Activated CD4-positive, alpha-beta T cell treated with anti-CD3 and anti-CD28 coated beads, Interleukin-2, amount 10 ng/mL, durations not matched to agents 7 days and 5 days (primary cell): ENCODE measurements around the gene SRSF2. TPM values are rescaled to one million over a fixed set of nuclear protein-coding genes. Genes with fewer than 3 reads are reported as not detected.
A peak's percentile ranks its signal among the peaks of the same experiment; 100 is the strongest.
"Not testable (repeated sequence)": the region's sequence is repeated elsewhere in the genome, so short reads cannot be mapped to it uniquely, and the experiment has no call there.

Experiments
- CTCF ChIA-PET: fragments of 350-600 bp; sonication (Branson Sonifier 250); formaldehyde crosslinking; loops from one replicate; lab custom pipeline; 2021; ENCODE audit warnings: antibody characterized with exemption; lab: Charles Lee
- POLR2A ChIA-PET: fragments of 350-600 bp; sonication (Branson Sonifier 250); formaldehyde crosslinking; loops from one replicate; lab custom pipeline; 2021; ENCODE audit warnings: antibody characterized with exemption; lab: Charles Lee
- DNase-seq: peaks from one replicate; pipeline ENCODE4 v3.0.0-alpha.2; 2020
- H3K27ac Mint-ChIP-seq: one replicate; pipeline ENCODE4 v1.8.0; 2021; ENCODE audit warnings: mild to moderate bottlenecking, moderate library complexity, mixed read lengths
- H3K27me3 Mint-ChIP-seq: one replicate; pipeline ENCODE4 v1.8.0; 2021; ENCODE audit warnings: mixed read lengths
- H3K36me3 Mint-ChIP-seq: one replicate; pipeline ENCODE4 v1.8.0; 2021; ENCODE audit warnings: low read depth, mixed read lengths
- H3K4me1 Mint-ChIP-seq: one replicate; pipeline ENCODE4 v1.8.0; 2021; ENCODE audit warnings: mixed read lengths
- H3K4me3 Mint-ChIP-seq: one replicate; pipeline ENCODE4 v1.8.0; 2021; ENCODE audit warnings: mild to moderate bottlenecking, moderate library complexity, mixed read lengths
- H3K9me3 Mint-ChIP-seq: one replicate; pipeline ENCODE4 v1.8.0; 2021; ENCODE audit warnings: mixed read lengths
- total RNA-seq, 2 experiments: library from RNA; stranded (reverse); gene quantifications; one replicate each; pipeline ENCODE4 v1.2.3, GENCODE V29; 2021

The SRSF2 gene
- total RNA-seq, 2 experiments from 2014 or later = 398 to 443 TPM

GRCh38 chr17:76702076-76702475 is 35.1 kb downstream of the SRSF2 start:
- Mint-ChIP-seq H3K27me3 (no peaks in the 10 kb centered on the region), H3K4me1 (peaks cover 10% of the 10 kb centered on the region), H3K27ac (no peak overlapping the region), H3K36me3 (peaks cover 3% of the 10 kb centered on the region), H3K4me3 (no peak overlapping the region), H3K9me3 (no peaks in the 10 kb centered on the region)
- DNase-seq = no peak
- POLR2A ChIA-PET = no interaction called here
- CTCF ChIA-PET = interaction anchor here (1.0 kb wide), 1 partner anchor 16 kb away, joined by 3 read pairs; no protein-coding TSS in a partner anchor

- no peak overlapping the region for H3K27ac Mint-ChIP-seq
- DNase-seq = no peak
- peaks cover 3% of the 10 kb centered on the region for H3K36me3 Mint-ChIP-seq
- POLR2A ChIA-PET = no interaction called here
- H3K4me1 Mint-ChIP-seq = peaks cover 15% of the 10 kb centered on the region
- no peaks in the 10 kb centered on the region for H3K9me3 Mint-ChIP-seq
- no peak overlapping the region for H3K4me3 Mint-ChIP-seq
- no peaks in the 10 kb centered on the region for H3K27me3 Mint-ChIP-seq
- CTCF ChIA-PET = interaction anchor here (1.0 kb wide), 1 partner anchor 16 kb away, joined by 3 read pairs; no protein-coding TSS in a partner anchor
Measured at GRCh38 chr17:76701471-76701967, 35.6 kb downstream of the SRSF2 start.

GRCh38 chr17:76700617-76701470 is 36.3 kb downstream of the SRSF2 start:
- H3K4me1 Mint-ChIP-seq = peaks cover 21% of the 10 kb centered on the region
- POLR2A ChIA-PET = no interaction called here
- CTCF ChIA-PET = no interaction called here

GRCh38 chr17:76700270-76700616 is 36.9 kb downstream of the SRSF2 start:
- peaks cover 27% of the 10 kb centered on the region for H3K4me1 Mint-ChIP-seq
- H3K36me3 Mint-ChIP-seq = no peaks in the 10 kb centered on the region
- POLR2A ChIA-PET = no interaction called here
- DNase-seq = no peak
- no peaks in the 10 kb centered on the region for H3K27me3 Mint-ChIP-seq
- H3K4me3 Mint-ChIP-seq = no peak overlapping the region
- no peak overlapping the region for H3K27ac Mint-ChIP-seq
- CTCF ChIA-PET = no interaction called here
- no peaks in the 10 kb centered on the region for H3K9me3 Mint-ChIP-seq

More at GRCh38 chr17:76700617-76701470, 36.3 kb downstream of the SRSF2 start:
- no peak for DNase-seq
- H3K27ac Mint-ChIP-seq = no peak overlapping the region
- H3K27me3 Mint-ChIP-seq = no peaks in the 10 kb centered on the region
- peaks cover 3% of the 10 kb centered on the region for H3K36me3 Mint-ChIP-seq
- H3K4me3 Mint-ChIP-seq = no peak overlapping the region
- H3K9me3 Mint-ChIP-seq = no peaks in the 10 kb centered on the region

- H3K4me3 Mint-ChIP-seq, H3K27me3 Mint-ChIP-seq, POLR2A ChIA-PET, H3K27ac Mint-ChIP-seq, H3K9me3 Mint-ChIP-seq, H3K36me3 Mint-ChIP-seq, DNase-seq: not testable (repeated sequence)
- H3K4me1 Mint-ChIP-seq = peaks cover 30% of the 10 kb centered on the region
- CTCF ChIA-PET = interaction anchor here (1.6 to 2.4 kb wide), 2 partner anchors 10 to 17 kb away, joined by 4 to 10 read pairs; no protein-coding TSS in a partner anchor
Measured at GRCh38 chr17:76698466-76698977, 38.6 kb downstream of the SRSF2 start.

- H3K9me3 Mint-ChIP-seq = no peaks in the 10 kb centered on the region
- ChIA-PET CTCF (interaction anchor here (0.5 to 2.4 kb wide), 4 partner anchors 10 to 565 kb away, joined by 3 to 10 read pairs (median 4); no protein-coding TSS in a partner anchor), POLR2A (no interaction called here)
- no peak for DNase-seq
- no peak overlapping the region for H3K27ac Mint-ChIP-seq
- H3K4me1 Mint-ChIP-seq = peaks cover 30% of the 10 kb centered on the region
- H3K4me3 Mint-ChIP-seq = no peak overlapping the region
- no peaks in the 10 kb centered on the region for H3K36me3 Mint-ChIP-seq
- no peaks in the 10 kb centered on the region for H3K27me3 Mint-ChIP-seq
Measured at GRCh38 chr17:76697702-76698465, 39.2 kb downstream of the SRSF2 start.

GRCh38 chr17:76696763-76697701 is 40.1 kb downstream of the SRSF2 start:
- DNase-seq = no peak
- POLR2A ChIA-PET = no interaction called here
- H3K27ac Mint-ChIP-seq = no peak overlapping the region
- H3K4me3 Mint-ChIP-seq = no peak overlapping the region
- H3K9me3 Mint-ChIP-seq = no peaks in the 10 kb centered on the region
- no peaks in the 10 kb centered on the region for H3K27me3 Mint-ChIP-seq
- CTCF ChIA-PET = interaction anchor here (0.7 to 2.0 kb wide), 4 partner anchors 16 to 437 kb away, joined by 3 to 6 read pairs (median 4); no protein-coding TSS in a partner anchor
- H3K36me3 Mint-ChIP-seq = no peaks in the 10 kb centered on the region
- H3K4me1 Mint-ChIP-seq = peaks cover 30% of the 10 kb centered on the region

GRCh38 chr17:76695059-76695831 is 41.9 kb downstream of the SRSF2 start:
- H3K4me1 Mint-ChIP-seq = peaks cover 30% of the 10 kb centered on the region
- no peaks in the 10 kb centered on the region for H3K27me3 Mint-ChIP-seq
- POLR2A ChIA-PET = no interaction called here

GRCh38 chr17:76691379-76692191 is 45.5 kb downstream of the SRSF2 start:
- H3K9me3 Mint-ChIP-seq = no peaks in the 10 kb centered on the region
- peaks cover 15% of the 10 kb centered on the region for H3K4me1 Mint-ChIP-seq
- ChIA-PET POLR2A (no interaction called here), CTCF (interaction anchor here (0.6 to 1.2 kb wide), 2 partner anchors 10 to 436 kb away, joined by 3 to 7 read pairs; no protein-coding TSS in a partner anchor)
- DNase-seq = no peak
- H3K27ac Mint-ChIP-seq = no peak overlapping the region
- no peaks in the 10 kb centered on the region for H3K36me3 Mint-ChIP-seq
- H3K4me3 Mint-ChIP-seq = no peak overlapping the region
- no peaks in the 10 kb centered on the region for H3K27me3 Mint-ChIP-seq

More at GRCh38 chr17:76695059-76695831, 41.9 kb downstream of the SRSF2 start:
- Mint-ChIP-seq H3K27ac (peak overlapping the region; percentile 65), H3K9me3 (no peaks in the 10 kb centered on the region), H3K36me3 (no peaks in the 10 kb centered on the region), H3K4me3 (no peak overlapping the region)
- DNase-seq = no peak
- CTCF ChIA-PET = interaction anchor here (1.1 to 2.0 kb wide), 2 partner anchors 14 to 18 kb away, joined by 5 to 6 read pairs; no protein-coding TSS in a partner anchor

GRCh38 chr17:76690596-76691280 is 46.4 kb downstream of the SRSF2 start:
- peaks cover 8% of the 10 kb centered on the region for H3K4me1 Mint-ChIP-seq
- H3K4me3 Mint-ChIP-seq = no peak overlapping the region
- H3K27me3 Mint-ChIP-seq = no peaks in the 10 kb centered on the region
- DNase-seq = no peak
- CTCF ChIA-PET = interaction anchor here (0.6 to 1.2 kb wide), 4 partner anchors 9 to 437 kb away, joined by 3 to 7 read pairs (median 4); no protein-coding TSS in a partner anchor
- H3K27ac Mint-ChIP-seq = no peak overlapping the region
- POLR2A ChIA-PET = no interaction called here
- H3K9me3 Mint-ChIP-seq = no peaks in the 10 kb centered on the region
- no peaks in the 10 kb centered on the region for H3K36me3 Mint-ChIP-seq
